Activated naive CD8-positive, alpha-beta T cell treated with anti-CD3 and anti-CD28 coated beads, Interleukin-2, amount 50 U/mL, for 24 hours (primary cell): Measurements from ENCODE around the gene CHKA.
A peak's percentile ranks its signal among the peaks of the same experiment; 100 is the strongest.

Experiments
- ATAC-seq: fragments of 150-1000 bp; cut with Tn5 transposase; one replicate; pipeline ENCODE4 v1.10.0; 2021
- DNase-seq: peaks from one replicate; pipeline ENCODE4 v3.0.0; 2021
- H3K27ac Mint-ChIP-seq: one replicate; pipeline ENCODE4 v1.8.0; 2021; ENCODE audit warnings: mild to moderate bottlenecking, mixed read lengths
- H3K27me3 Mint-ChIP-seq: one replicate; pipeline ENCODE4 v1.8.0; 2021; ENCODE audit warnings: mixed read lengths
- H3K36me3 Mint-ChIP-seq: one replicate; pipeline ENCODE4 v1.8.0; 2021; ENCODE audit warnings: low read depth, mixed read lengths
- H3K4me1 Mint-ChIP-seq: one replicate; pipeline ENCODE4 v1.8.0; 2021; ENCODE audit warnings: mixed read lengths
- H3K4me3 Mint-ChIP-seq: one replicate; pipeline ENCODE4 v1.8.0; 2021; ENCODE audit warnings: mild to moderate bottlenecking, moderate library complexity, mixed read lengths
- H3K9me3 Mint-ChIP-seq: one replicate; pipeline ENCODE4 v1.8.0; 2021; ENCODE audit warnings: mixed read lengths

CHKA gene

GRCh38 chr11:68053117-68053516 is 68.1 kb downstream of the CHKA start:
- H3K36me3 Mint-ChIP-seq: peaks cover 3% of the 10 kb centered on the region
- H3K27me3 Mint-ChIP-seq: no peaks in the 10 kb centered on the region
- peaks cover 2% of the 10 kb centered on the region for H3K4me1 Mint-ChIP-seq
- no peak overlapping the region for H3K4me3 Mint-ChIP-seq
- H3K27ac Mint-ChIP-seq: no peak overlapping the region
- H3K9me3 Mint-ChIP-seq: no peaks in the 10 kb centered on the region
- ATAC-seq: no peak
- DNase-seq: no peak

GRCh38 chr11:68052137-68052873 is 68.9 kb downstream of the CHKA start:
- Mint-ChIP-seq H3K27ac (peak overlapping the region; percentile 35), H3K4me1 (peaks cover 2% of the 10 kb centered on the region), H3K36me3 (peaks cover 3% of the 10 kb centered on the region), H3K9me3 (no peaks in the 10 kb centered on the region), H3K27me3 (no peaks in the 10 kb centered on the region), H3K4me3 (no peak overlapping the region)
- DNase-seq (no peak), ATAC-seq (no peak)

GRCh38 chr11:68051191-68052136 is 69.7 kb downstream of the CHKA start:
- ATAC-seq (no peak), DNase-seq (no peak)
- H3K36me3 Mint-ChIP-seq: peaks cover 3% of the 10 kb centered on the region
- H3K4me1 Mint-ChIP-seq: peaks cover 2% of the 10 kb centered on the region
- H3K9me3 Mint-ChIP-seq: no peaks in the 10 kb centered on the region
- no peak overlapping the region for H3K4me3 Mint-ChIP-seq
- H3K27ac Mint-ChIP-seq: peak overlapping the region; percentile 35
- no peaks in the 10 kb centered on the region for H3K27me3 Mint-ChIP-seq

- no peak for DNase-seq
- Mint-ChIP-seq H3K9me3 (no peaks in the 10 kb centered on the region), H3K4me3 (no peak overlapping the region), H3K27me3 (no peaks in the 10 kb centered on the region), H3K4me1 (no peaks in the 10 kb centered on the region), H3K36me3 (peaks cover 5% of the 10 kb centered on the region), H3K27ac (no peak overlapping the region)
- no peak for ATAC-seq
These were observed 70.8 kb downstream of the CHKA start for GRCh38 chr11:68050371-68050841.

- Mint-ChIP-seq H3K9me3 (no peaks in the 10 kb centered on the region), H3K4me3 (no peak overlapping the region)
- no peak for ATAC-seq
These were observed 71.4 kb downstream of the CHKA start for GRCh38 chr11:68049509-68050370.

GRCh38 chr11:68048681-68049508 is 72.3 kb downstream of the CHKA start:
- H3K27ac Mint-ChIP-seq: no peak overlapping the region
- ATAC-seq: no peak
- no peaks in the 10 kb centered on the region for H3K9me3 Mint-ChIP-seq
- H3K4me3 Mint-ChIP-seq: no peak overlapping the region
- H3K4me1 Mint-ChIP-seq: no peaks in the 10 kb centered on the region
- peaks cover 5% of the 10 kb centered on the region for H3K36me3 Mint-ChIP-seq
- H3K27me3 Mint-ChIP-seq: no peaks in the 10 kb centered on the region
- no peak for DNase-seq

More at GRCh38 chr11:68049509-68050370, 71.4 kb downstream of the CHKA start:
- no peaks in the 10 kb centered on the region for H3K4me1 Mint-ChIP-seq
- no peak for DNase-seq
- H3K27me3 Mint-ChIP-seq: no peaks in the 10 kb centered on the region
- peaks cover 5% of the 10 kb centered on the region for H3K36me3 Mint-ChIP-seq
- no peak overlapping the region for H3K27ac Mint-ChIP-seq

- Mint-ChIP-seq H3K9me3 (no peaks in the 10 kb centered on the region), H3K36me3 (peaks cover 5% of the 10 kb centered on the region), H3K27ac (no peak overlapping the region), H3K27me3 (no peaks in the 10 kb centered on the region), H3K4me1 (no peaks in the 10 kb centered on the region), H3K4me3 (no peak overlapping the region)
- DNase-seq: no peak
- no peak for ATAC-seq
These were observed 73.5 kb downstream of the CHKA start for GRCh38 chr11:68047437-68048290.

- ATAC-seq (no peak), DNase-seq (no peak)
- Mint-ChIP-seq H3K36me3 (peaks cover 2% of the 10 kb centered on the region), H3K4me1 (peaks cover 3% of the 10 kb centered on the region), H3K9me3 (no peaks in the 10 kb centered on the region), H3K27me3 (no peaks in the 10 kb centered on the region), H3K4me3 (no peak overlapping the region), H3K27ac (no peak overlapping the region)
These were observed 76.3 kb downstream of the CHKA start for GRCh38 chr11:68044898-68045351.

GRCh38 chr11:68044145-68044813 is 76.9 kb downstream of the CHKA start:
- peaks cover 4% of the 10 kb centered on the region for H3K4me1 Mint-ChIP-seq
- no peak overlapping the region for H3K4me3 Mint-ChIP-seq
- no peaks in the 10 kb centered on the region for H3K9me3 Mint-ChIP-seq
- DNase-seq (no peak), ATAC-seq (no peak)
- H3K27ac Mint-ChIP-seq: no peak overlapping the region
- peaks cover 2% of the 10 kb centered on the region for H3K36me3 Mint-ChIP-seq
- no peaks in the 10 kb centered on the region for H3K27me3 Mint-ChIP-seq

GRCh38 chr11:68043349-68044144 is 77.6 kb downstream of the CHKA start:
- H3K27ac Mint-ChIP-seq: no peak overlapping the region
- H3K4me1 Mint-ChIP-seq: peaks cover 7% of the 10 kb centered on the region
- H3K9me3 Mint-ChIP-seq: no peaks in the 10 kb centered on the region
- DNase-seq (no peak), ATAC-seq (no peak)
- H3K4me3 Mint-ChIP-seq: no peak overlapping the region
- no peaks in the 10 kb centered on the region for H3K27me3 Mint-ChIP-seq
- peaks cover 2% of the 10 kb centered on the region for H3K36me3 Mint-ChIP-seq

- ATAC-seq (no peak), DNase-seq (no peak)
- peaks cover 2% of the 10 kb centered on the region for H3K36me3 Mint-ChIP-seq
- H3K27ac Mint-ChIP-seq: no peak overlapping the region
- peaks cover 9% of the 10 kb centered on the region for H3K4me1 Mint-ChIP-seq
- no peaks in the 10 kb centered on the region for H3K27me3 Mint-ChIP-seq
- H3K4me3 Mint-ChIP-seq: no peak overlapping the region
- no peaks in the 10 kb centered on the region for H3K9me3 Mint-ChIP-seq
These were observed 78.2 kb downstream of the CHKA start for GRCh38 chr11:68043029-68043348.
